Measurements from ENCODE around the gene OSBPL10.

The OSBPL10 gene

GRCh38 chr3:31833391-31834190, 147.5 kb downstream of the OSBPL10 start:
- H3K4me3 ChIP-seq (replicated peaks; ENCODE audit: low read depth, low read length), result no peak overlapping the region
- no peak for TF ChIP-seq CTCF (IDR thresholded peaks at IDR 0.05; ENCODE audit: low read length, missing control alignments)
- DNase-seq (ENCODE audit: low read depth), result no peak

- no peak overlapping the region for H3K4me3 ChIP-seq (replicated peaks; ENCODE audit: low read depth, low read length)
- no peak for DNase-seq (ENCODE audit: low read depth)
- TF ChIP-seq CTCF (IDR thresholded peaks at IDR 0.05; ENCODE audit: low read length, missing control alignments), result no peak
These were observed 148.5 kb downstream of the OSBPL10 start for GRCh38 chr3:31832551-31832950.

- no peak for DNase-seq (ENCODE audit: low read depth)
- no peak for TF ChIP-seq CTCF (IDR thresholded peaks at IDR 0.05; ENCODE audit: low read length, missing control alignments)
- H3K4me3 ChIP-seq (replicated peaks; ENCODE audit: low read depth, low read length), result no peak overlapping the region
These were observed 149.5 kb downstream of the OSBPL10 start for GRCh38 chr3:31831591-31831990.

DNA sequence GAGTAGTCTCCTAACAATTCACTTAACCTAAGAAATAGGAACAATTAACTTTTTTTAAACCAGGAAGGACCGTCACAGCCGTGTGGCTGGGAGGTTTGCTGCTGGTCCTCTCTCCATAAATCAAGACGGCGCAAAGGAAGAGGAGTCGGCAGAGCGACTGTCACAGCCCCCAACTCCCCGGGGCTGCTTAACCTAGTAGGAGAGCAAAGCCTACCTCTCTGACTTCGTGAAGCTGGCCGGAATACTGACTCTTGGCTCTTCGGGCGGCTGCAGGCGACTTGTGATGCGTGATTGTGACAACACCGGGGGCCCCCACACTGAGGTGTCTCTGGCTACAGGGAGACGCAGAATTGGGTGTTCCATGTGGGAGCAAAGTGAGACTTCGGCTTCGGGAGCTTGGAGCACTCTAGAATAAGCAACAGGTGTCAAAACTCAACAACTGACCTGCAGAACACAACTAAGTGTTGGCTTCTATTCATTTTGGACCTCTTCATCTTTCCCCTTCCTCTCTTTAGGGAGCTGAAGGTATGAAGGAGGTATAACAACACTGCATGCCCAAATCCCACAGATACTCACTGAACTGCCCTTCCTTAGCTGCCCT, 151.1 kb downstream of the OSBPL10 start:
- TF ChIP-seq CTCF (IDR thresholded peaks at IDR 0.05; ENCODE audit: low read length, missing control alignments), result no peak

DNA sequence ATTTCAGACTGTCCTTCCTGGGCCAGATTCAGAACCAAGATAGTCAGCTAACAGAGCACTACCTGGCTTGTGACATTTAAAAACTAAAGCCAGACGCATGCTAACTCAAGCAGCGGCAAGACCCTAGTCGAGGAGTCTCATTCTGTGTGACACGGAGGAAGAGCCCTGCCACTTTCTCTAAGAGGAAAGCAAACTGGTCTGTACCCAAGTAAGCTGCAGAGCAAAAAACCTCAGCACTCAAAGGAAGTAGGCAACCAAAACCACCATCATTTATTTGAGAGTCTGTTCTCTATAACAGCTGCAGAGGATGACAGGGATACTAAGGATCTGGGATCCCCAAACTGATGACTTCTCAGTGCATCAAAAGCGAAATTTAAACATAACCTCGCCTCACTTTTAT, 152.1 kb downstream of the OSBPL10 start:
- TF ChIP-seq CTCF (IDR thresholded peaks at IDR 0.05; ENCODE audit: low read length, missing control alignments), result no peak
- H3K4me3 ChIP-seq (replicated peaks; ENCODE audit: low read depth, low read length), result no peak overlapping the region

More for the DNA sequence above, 151.1 kb downstream of the OSBPL10 start:
- H3K4me3 ChIP-seq (replicated peaks; ENCODE audit: low read depth, low read length), result no peak overlapping the region
- no peak for DNase-seq (ENCODE audit: low read depth)

DNA sequence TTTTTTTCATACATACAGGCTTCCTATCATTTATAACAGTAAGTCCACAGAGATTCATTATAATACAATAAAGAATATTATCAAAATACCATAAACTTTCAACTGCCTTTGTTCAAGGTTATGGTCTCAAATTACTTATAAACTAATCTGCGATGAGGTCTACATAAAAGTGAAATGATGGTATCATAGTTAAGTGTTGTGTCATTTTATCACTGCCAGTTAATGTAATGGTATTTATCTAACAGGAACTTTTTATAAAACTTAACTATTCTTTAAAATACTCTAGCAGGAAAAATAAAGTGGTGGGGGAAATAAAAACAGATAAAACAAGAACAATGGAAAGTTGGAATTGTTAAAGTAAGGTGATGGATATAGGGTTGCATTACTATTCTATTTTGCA, 153.1 kb downstream of the OSBPL10 start:
- no peak overlapping the region for H3K4me3 ChIP-seq (replicated peaks; ENCODE audit: low read depth, low read length)
- no peak for TF ChIP-seq CTCF (IDR thresholded peaks at IDR 0.05; ENCODE audit: low read length, missing control alignments)

More for the DNA sequence above, 152.1 kb downstream of the OSBPL10 start:
- DNase-seq (ENCODE audit: low read depth), result no peak

More for the DNA sequence above, 153.1 kb downstream of the OSBPL10 start:
- no peak for DNase-seq (ENCODE audit: low read depth)
